H1 (cell line): Measurements from ENCODE around the gene TNFAIP8. TPM values are rescaled to one million over a fixed set of nuclear protein-coding genes. Genes with fewer than 3 reads are reported as not detected.

ENCODE experiments used
- CTCF ChIA-PET: fragments of 300-600 bp; sonication (Branson Sonifier 250); formaldehyde crosslinking; loops from one replicate; lab custom pipeline; 2021; ENCODE audit not compliant: partially characterized antibody; lab: Charles Lee
- POLR2A ChIA-PET: fragments of 300-600 bp; sonication (Branson Sonifier 250); formaldehyde crosslinking; loops from one replicate; lab custom pipeline; 2021; ENCODE audit warnings: inconsistent platforms; ENCODE audit not compliant: partially characterized antibody; lab: Charles Lee
- DNase-seq, 2 experiments: peaks; one replicate each; pipeline versions ENCODE4 v3.0.0 to v3.0.0-alpha.2; 2010 to 2022; ENCODE audit warnings: low spot score in 2 of 2, low read depth in 1 of 2, mixed read lengths in 1 of 2
- FAIRE-seq: peaks from 2 replicates; lab custom pipeline; 2011; peaks lifted over from hg19 to GRCh38; lab: Jason Lieb, UNC
- H2AFZ ChIP-seq: 2 replicates; pipeline ENCODE4 v1.8.1; 2012; ENCODE audit warnings: low read length, inconsistent platforms
- H2AK5ac ChIP-seq: 2 replicates; pipeline ENCODE4 v1.6.1; 2013; ENCODE audit warnings: low read depth, low read length
- H2BK120ac ChIP-seq: replicated peaks from 2 replicates; pipeline ENCODE3; 2013; ENCODE audit warnings: low read depth, low read length, inconsistent platforms
- H2BK12ac ChIP-seq: 2 replicates; pipeline ENCODE4 v1.6.1; 2013; ENCODE audit warnings: low read depth, low read length
- H2BK15ac ChIP-seq: 2 replicates; pipeline ENCODE4 v1.6.1; 2013; ENCODE audit warnings: low read length
- H2BK20ac ChIP-seq: 2 replicates; pipeline ENCODE4 v1.6.1; 2013; ENCODE audit warnings: low read length
- H2BK5ac ChIP-seq: 2 replicates; pipeline ENCODE4 v1.6.1; 2013; ENCODE audit warnings: low read depth, low read length
- H3K14ac ChIP-seq: 2 replicates; pipeline ENCODE4 v1.6.1; 2013; ENCODE audit warnings: inconsistent platforms; ENCODE audit not compliant: insufficient read length
- H3K18ac ChIP-seq: 2 replicates; pipeline ENCODE4 v1.6.1; 2013; ENCODE audit warnings: low read length; ENCODE audit errors: extremely low read depth
- H3K23ac ChIP-seq: 2 replicates; pipeline ENCODE4 v1.6.1; 2013; ENCODE audit warnings: inconsistent platforms; ENCODE audit not compliant: insufficient read length
- H3K23me2 ChIP-seq: 2 replicates; pipeline ENCODE4 v1.6.1; 2013; ENCODE audit warnings: low read depth, low read length
- H3K27ac ChIP-seq: 2 replicates; pipeline ENCODE4 v1.6.1; 2011; ENCODE audit warnings: low read depth, low read length, inconsistent platforms
- H3K27me3 ChIP-seq, 4 experiments: replicated peaks in 1 of 4; 1 replicate in 1 of 4; 2 replicates in 3 of 4; pipeline versions ENCODE4 v1.6.1 to v1.8.1; 2011 to 2013; ENCODE audit warnings: low read length in 3 of 4, mild to moderate bottlenecking in 3 of 4, inconsistent platforms in 2 of 4, mixed read lengths in 2 of 4, moderate library complexity in 1 of 4; ENCODE audit not compliant: control insufficient read depth in 3 of 4, insufficient read depth in 3 of 4; ENCODE audit errors: extremely low read depth in 1 of 4
- H3K36me3 ChIP-seq, 4 experiments: 2 replicates each; pipeline versions ENCODE4 v1.6.1 to v1.8.1; 2011 to 2013; ENCODE audit warnings: mild to moderate bottlenecking in 4 of 4, low read length in 3 of 4, moderate library complexity in 2 of 4, control low read depth in 1 of 4, inconsistent platforms in 1 of 4; ENCODE audit not compliant: insufficient read depth in 4 of 4, control insufficient read depth in 2 of 4
- H3K4ac ChIP-seq: replicated peaks from 2 replicates; pipeline ENCODE3; 2013; ENCODE audit warnings: low read length, low read depth, mixed read lengths, inconsistent platforms; ENCODE audit not compliant: insufficient read length
- H3K4me1 ChIP-seq, 4 experiments: replicated peaks in 1 of 4; 1 replicate in 1 of 4; 2 replicates in 3 of 4; pipeline versions ENCODE4 v1.6.1 to v1.8.1; 2011 to 2013; ENCODE audit warnings: low read length in 3 of 4, inconsistent platforms in 2 of 4, mixed read lengths in 1 of 4; ENCODE audit not compliant: insufficient read depth in 4 of 4, control insufficient read depth in 3 of 4
- H3K4me2 ChIP-seq, 2 experiments: 2 replicates each; pipeline versions ENCODE4 v1.6.1 to v1.8.1; 2011 to 2013; ENCODE audit warnings: low read depth in 2 of 2, low read length in 2 of 2, control low read depth in 1 of 2, inconsistent platforms in 1 of 2, mild to moderate bottlenecking in 1 of 2; ENCODE audit not compliant: insufficient read depth in 1 of 2
- H3K4me3 ChIP-seq, 4 experiments: fragments of 200-600, 300-600 bp in 1 of 4; sonication (generic), shearing (Covaris generic), sonication (Bioruptor Twin) in 1 of 4; 2 replicates each; pipeline versions ENCODE4 v1.5.1 to v1.8.1; 2011 to 2016; ENCODE audit warnings: low read length in 4 of 4, low read depth in 3 of 4, control low read depth in 2 of 4, inconsistent platforms in 2 of 4, mild to moderate bottlenecking in 2 of 4, mixed read lengths in 1 of 4, moderate library complexity in 1 of 4; ENCODE audit not compliant: insufficient read depth in 2 of 4; ENCODE audit errors: extremely low read depth in 1 of 4
- H3K56ac ChIP-seq: replicated peaks from 2 replicates; pipeline ENCODE3; 2013; ENCODE audit warnings: low read depth, mild to moderate bottlenecking, mixed read lengths, low read length, inconsistent platforms; ENCODE audit not compliant: insufficient read length
- H3K79me1 ChIP-seq: 2 replicates; pipeline ENCODE4 v1.6.1; 2013; ENCODE audit warnings: low read depth, low read length, control low read depth
- H3K79me2 ChIP-seq, 2 experiments: 2 replicates each; pipeline versions ENCODE4 v1.6.1 to v1.8.1; 2012 to 2013; ENCODE audit warnings: low read length in 2 of 2, mild to moderate bottlenecking in 2 of 2, inconsistent platforms in 1 of 2; ENCODE audit not compliant: insufficient read depth in 2 of 2, control insufficient read depth in 1 of 2
- H3K9ac ChIP-seq, 4 experiments: replicated peaks in 1 of 4; 1 replicate in 1 of 4; 2 replicates in 3 of 4; pipeline versions ENCODE4 v1.6.1 to v1.8.1; 2011 to 2013; ENCODE audit warnings: low read depth in 3 of 4, low read length in 3 of 4, control low read depth in 2 of 4, mild to moderate bottlenecking in 2 of 4, moderate library complexity in 2 of 4, inconsistent platforms in 1 of 4; ENCODE audit errors: extremely low read depth in 1 of 4
- H3K9me3 ChIP-seq, 2 experiments: 2 replicates each; pipeline versions ENCODE4 v1.6.1 to v1.8.1; 2012 to 2013; ENCODE audit warnings: mild to moderate bottlenecking in 2 of 2, moderate library complexity in 2 of 2, control low read depth in 1 of 2, inconsistent platforms in 1 of 2, low read depth in 1 of 2, low read length in 1 of 2, mixed read lengths in 1 of 2; ENCODE audit not compliant: insufficient read depth in 2 of 2
- H4K20me1 ChIP-seq, 2 experiments: replicated peaks in 1 of 2; 2 replicates each; pipeline versions ENCODE3 to v1.8.1; 2011 to 2013; ENCODE audit warnings: inconsistent platforms in 2 of 2, low read length in 2 of 2, mild to moderate bottlenecking in 1 of 2; ENCODE audit not compliant: insufficient read depth in 2 of 2, control insufficient read depth in 1 of 2
- H4K5ac ChIP-seq: 2 replicates; pipeline ENCODE4 v1.6.1; 2013; ENCODE audit warnings: low read length, low read depth, mixed read lengths, inconsistent platforms; ENCODE audit not compliant: insufficient read length
- H4K8ac ChIP-seq: 2 replicates; pipeline ENCODE4 v1.8.0; 2013; ENCODE audit warnings: mild to moderate bottlenecking, moderate library complexity, low read length, inconsistent platforms; ENCODE audit not compliant: insufficient read depth; ENCODE audit errors: extremely low read depth
- H4K91ac ChIP-seq: replicated peaks from 2 replicates; pipeline ENCODE3; 2013; ENCODE audit warnings: low read length, mixed read lengths, inconsistent platforms; ENCODE audit not compliant: insufficient read length
- CBX5 ChIP-seq: fragments of 300-800, 300-1000 bp; sonication (generic); IDR thresholded peaks from 2 replicates; pipeline ENCODE4 v1.7.1; 2016; ENCODE audit warnings: antibody characterized with exemption, low read length, low read depth
- CHD2 ChIP-seq: IDR thresholded peaks from 2 replicates; pipeline ENCODE4 v1.6.1; 2012; ENCODE audit warnings: low read length, improper control_type of control experiment
- EGR1 ChIP-seq: IDR thresholded peaks from 2 replicates; pipeline ENCODE4 v1.6.1; 2011; ENCODE audit warnings: low read depth, low read length, borderline replicate concordance
- EZH2 ChIP-seq: fragments of 200-600 bp; sonication (generic); IDR thresholded peaks from 2 replicates; pipeline ENCODE4 v1.7.1; 2012; ENCODE audit warnings: low read depth, mild to moderate bottlenecking, moderate library complexity, low read length, inconsistent platforms; ENCODE audit not compliant: severe bottlenecking
- HDAC6 ChIP-seq: IDR thresholded peaks from one replicate; pipeline ENCODE4 v1.7.1; 2012; ENCODE audit warnings: low read depth, mild to moderate bottlenecking, inconsistent platforms, low read length, moderate library complexity
- MAFK ChIP-seq: IDR thresholded peaks from 2 replicates; pipeline ENCODE4 v1.6.1; 2012; ENCODE audit warnings: low read depth, mild to moderate bottlenecking, improper control_type of control experiment, low read length
- RAD21 ChIP-seq, 2 experiments: IDR thresholded peaks in 1 of 2; conservative IDR thresholded peaks in 1 of 2; 2 replicates each; pipeline ENCODE4 v1.6.1; 2011; ENCODE audit warnings: low read depth in 2 of 2, low read length in 2 of 2, improper control_type of control experiment in 1 of 2, inconsistent platforms in 1 of 2, mild to moderate bottlenecking in 1 of 2, moderate library complexity in 1 of 2
- SUZ12 ChIP-seq: fragments of 200-600 bp; sonication (generic); IDR thresholded peaks from 2 replicates; pipeline ENCODE4 v1.6.1; 2012; ENCODE audit warnings: mild to moderate bottlenecking, inconsistent platforms, low read length, moderate library complexity, mixed read lengths
- ZNF274 ChIP-seq: IDR thresholded peaks from 2 replicates; pipeline ENCODE4 v1.7.0; 2012; ENCODE audit warnings: low read length, borderline replicate concordance; ENCODE audit errors: extremely low read depth
- WGBS, 2 experiments: shearing (Covaris generic) in 1 of 2; methylation state at CpG; one replicate each; pipeline versions ENCODE4 v1.1.6 to v1.1.7; 2013 to 2015; ENCODE audit warnings: low lambda C conversion rate in 2 of 2, mixed read lengths in 2 of 2, inconsistent platforms in 1 of 2, low coverage in 1 of 2, missing lambda C conversion rate in 1 of 2; ENCODE audit not compliant: insufficient replicate concordance in 2 of 2, insufficient coverage in 1 of 2, insufficient read length in 1 of 2; ENCODE audit errors: extremely low coverage in 1 of 2, missing lambda C conversion rate in 1 of 2; 5-methylcytosine and 5-hydroxymethylcytosine counted together
- polyA plus RNA-seq, 7 experiments: library from polyadenylated mRNA; depleted of rRNA in 3 of 7; stranded (reverse) in 5 of 7; unstranded in 2 of 7; fragments of >200 nt in 5 of 7; fragments of 200-250 nt in 2 of 7; gene quantifications; 1 replicate in 5 of 7; 2 replicates in 1 of 7; 4 replicates in 1 of 7; pipeline versions ENCODE4 v1.2.1 to v1.2.3, GENCODE V29; 2011 to 2013; ENCODE audit warnings: missing spikeins in 2 of 7, mixed read lengths in 2 of 7
- total RNA-seq: library from RNA; stranded (reverse); fragmentation: NEBNext Ultra II Directional; extraction: Animal tissue kit (Norgen Biotek cat#: 25700); gene quantifications from 2 replicates; pipeline ENCODE4 v1.2.1, GENCODE V29; 2021
- TF ChIP-seq, protein P1 (sequence below): IDR thresholded peaks from 2 replicates; pipeline ENCODE4 v1.6.1; 2012; ENCODE audit warnings: inconsistent platforms

The TNFAIP8 gene
- total and polyA plus RNA-seq, 2 of the 8 experiments (the other 6 are each of a cell fraction or from before 2014, with no cell fraction given): 12.4 to 19.3 TPM

DNA sequence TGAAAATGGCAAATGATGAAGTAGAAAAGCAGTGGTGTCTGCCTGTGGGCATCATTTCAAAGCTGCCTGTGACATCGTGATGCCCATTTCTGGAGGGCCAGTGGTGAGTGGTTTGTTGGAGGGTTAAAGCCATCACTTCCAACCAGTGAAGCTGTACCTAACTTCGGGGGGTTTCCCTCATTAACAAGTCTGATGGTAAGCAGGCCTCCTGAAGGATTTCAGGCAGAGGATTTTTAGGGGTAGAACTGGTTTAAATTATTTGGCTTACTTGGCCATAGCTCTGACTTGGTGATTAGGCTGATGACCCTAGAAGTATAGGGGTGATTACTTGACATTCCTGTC, 10.7 kb downstream of the TNFAIP8 start:
- no peak overlapping the region for H3K23ac ChIP-seq
- no peaks in the 10 kb centered on the region for H4K20me1 ChIP-seq
- no peak overlapping the region for H2BK5ac ChIP-seq
- H2BK120ac ChIP-seq: no peak overlapping the region
- no peaks in the 10 kb centered on the region for H3K23me2 ChIP-seq
- no peak overlapping the region for H3K27ac ChIP-seq
- no peaks in the 10 kb centered on the region for H3K36me3 ChIP-seq
- no peak overlapping the region for H3K4me3 ChIP-seq
- ChIA-PET POLR2A (interaction anchor here (0.9 to 1.6 kb wide), 2 partner anchors 10 to 13 kb away, joined by 4 to 6 read pairs; partner anchors contain the start of gene TNFAIP8), CTCF (interaction anchor here (1.2 to 1.6 kb wide), 4 partner anchors 9 to 45 kb away, joined by 3 to 6 read pairs (median 3); no protein-coding TSS in a partner anchor)
- H3K4me1 ChIP-seq: peaks cover 0 to 9% (median 6%) of the 10 kb centered on the region in 4 experiments; a peak in 2 of 7 replicates
- H2AFZ ChIP-seq: no peak overlapping the region
- H3K4ac ChIP-seq: no peak overlapping the region
- DNase-seq: no peak
- no peak overlapping the region for H3K18ac ChIP-seq
- H2AK5ac ChIP-seq: no peak overlapping the region
- H3K9ac ChIP-seq: no peak overlapping the region
- 81% methylated on average over 2 of the region's 2 CpGs; no CpG with 5 or more reads in 1 of the 2 experiments for WGBS, 2 experiments
- peaks cover 0 to 5% of the 10 kb centered on the region in 2 experiments; a peak in 1 of 4 replicates for H3K79me2 ChIP-seq
- no peaks in the 10 kb centered on the region for H3K9me3 ChIP-seq
- no peak overlapping the region for H2BK15ac ChIP-seq
- H3K79me1 ChIP-seq: no peaks in the 10 kb centered on the region
- FAIRE-seq: no peak
- H2BK12ac ChIP-seq: no peak overlapping the region
- H3K14ac ChIP-seq: no peak overlapping the region
- H4K5ac ChIP-seq: no peak overlapping the region
- no peak overlapping the region for H3K4me2 ChIP-seq
- H3K56ac ChIP-seq: no peak overlapping the region
- no peaks in the 10 kb centered on the region for H3K27me3 ChIP-seq
- TF ChIP-seq CBX5: no peak
- TF ChIP-seq, protein P1, sequence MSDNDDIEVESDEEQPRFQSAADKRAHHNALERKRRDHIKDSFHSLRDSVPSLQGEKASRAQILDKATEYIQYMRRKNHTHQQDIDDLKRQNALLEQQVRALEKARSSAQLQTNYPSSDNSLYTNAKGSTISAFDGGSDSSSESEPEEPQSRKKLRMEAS: no peak
- TF ChIP-seq EZH2: no peak
- no peak for TF ChIP-seq RAD21 (IDR thresholded peaks at IDR 0.05 in 1 of 2, conservative IDR thresholded peaks at IDR 0.05 in 1 of 2; ENCODE audit: low read depth in 2 of 2, low read length in 2 of 2)
- no peak for TF ChIP-seq MAFK
- TF ChIP-seq CHD2: no peak
- no peak for TF ChIP-seq HDAC6
- no peak for TF ChIP-seq SUZ12
- TF ChIP-seq EGR1: no peak
- TF ChIP-seq ZNF274: no peak
- no peak overlapping the region for H4K91ac ChIP-seq
- no peak overlapping the region for H2BK20ac ChIP-seq
- no peak overlapping the region for H4K8ac ChIP-seq
